Activated CD4-positive, alpha-beta T cell treated with anti-CD3 and anti-CD28 coated beads, Interleukin-2, amount 10 ng/mL, durations not matched to agents 24 days and 14 days (primary cell): ENCODE measurements around the gene SEC14L5. TPM values are rescaled to one million over a fixed set of nuclear protein-coding genes. Genes with fewer than 3 reads are reported as not detected.
A peak's percentile ranks its signal among the peaks of the same experiment; 100 is the strongest.
"Not testable (repeated sequence)": the region's sequence is repeated elsewhere in the genome, so short reads cannot be mapped to it uniquely, and the experiment has no call there.

Experiments used
- DNase-seq: peaks from one replicate; pipeline ENCODE4 v3.0.0; 2022
- H3K27ac Mint-ChIP-seq: one replicate; pipeline ENCODE4 v1.8.0; 2022; ENCODE audit warnings: mild to moderate bottlenecking, mixed read lengths
- H3K27me3 Mint-ChIP-seq: one replicate; pipeline ENCODE4 v1.8.0; 2022; ENCODE audit warnings: mixed read lengths
- H3K36me3 Mint-ChIP-seq: one replicate; pipeline ENCODE4 v1.8.0; 2022; ENCODE audit warnings: low read depth, mild to moderate bottlenecking, mixed read lengths
- H3K4me1 Mint-ChIP-seq: one replicate; pipeline ENCODE4 v1.8.0; 2021; ENCODE audit warnings: mixed read lengths
- H3K4me3 Mint-ChIP-seq: one replicate; pipeline ENCODE4 v1.8.0; 2022; ENCODE audit warnings: mild to moderate bottlenecking, moderate library complexity, mixed read lengths
- H3K9me3 Mint-ChIP-seq: one replicate; pipeline ENCODE4 v1.8.0; 2021; ENCODE audit warnings: mixed read lengths
- intact Hi-C: fragments of 100-400 bp; cut with micrococcal nuclease; formaldehyde crosslinking; loops from one replicate; pipeline ENCODE4 v1.15.1; 2023
- total RNA-seq: library from RNA; stranded (reverse); gene quantifications from 2 replicates; pipeline ENCODE4 v1.2.3, GENCODE V29; 2022

Gene SEC14L5
- total RNA-seq, 1 donor from 2014 or later: not detected

DNA sequence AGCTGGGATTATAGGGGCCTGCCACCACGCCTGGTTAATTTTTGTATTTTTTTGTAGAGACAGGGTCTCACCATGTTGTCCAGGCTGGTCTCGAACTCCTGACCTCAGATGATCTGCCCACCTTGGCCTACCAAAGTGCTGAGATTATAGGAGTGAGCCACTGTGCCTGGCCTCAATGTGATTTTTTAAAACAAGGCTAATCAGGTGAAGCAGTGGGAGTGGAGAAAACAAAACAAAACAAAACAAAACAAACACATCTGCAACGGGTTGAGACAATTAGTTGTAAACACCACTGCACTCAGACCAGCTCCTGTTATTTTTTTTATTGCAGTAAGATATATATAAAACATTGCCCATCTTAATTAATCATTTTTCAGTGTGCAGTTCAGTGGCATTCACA is 6.5 kb upstream of the SEC14L5 start:
- H3K4me3 Mint-ChIP-seq: not testable (repeated sequence)
- intact Hi-C loops: loop anchor here (10.0 kb wide), 1 partner anchor 417 kb away; the partner anchor contains the start of gene CDIP1

DNA sequence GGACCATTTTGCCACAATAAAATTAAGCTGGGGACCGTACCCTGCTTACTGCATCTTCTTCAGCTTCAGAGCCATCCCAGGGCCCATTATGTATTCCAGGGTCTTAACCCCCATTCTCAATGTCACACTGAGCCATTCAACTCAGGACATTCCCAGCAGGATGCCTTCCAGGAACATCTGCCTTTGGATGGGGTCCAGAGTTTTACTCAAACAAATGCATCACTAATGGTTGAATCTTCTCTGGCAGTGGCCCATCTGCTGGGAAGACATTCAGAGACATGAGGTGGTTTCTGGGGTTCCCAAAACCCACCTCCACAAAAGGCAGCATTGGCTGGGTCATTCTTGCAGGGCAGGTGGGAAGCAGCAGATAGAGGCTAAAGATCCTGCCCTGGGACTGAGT is 3.4 kb upstream of the SEC14L5 start:
- intact Hi-C loops: loop anchor here (10.0 kb wide), 1 partner anchor 420 kb away; the partner anchor contains the start of gene CDIP1
- Mint-ChIP-seq H3K36me3 (no peaks in the 10 kb centered on the region), H3K9me3 (no peaks in the 10 kb centered on the region), H3K27me3 (peaks cover 31% of the 10 kb centered on the region), H3K27ac (no peak overlapping the region), H3K4me1 (peaks cover 20% of the 10 kb centered on the region), H3K4me3 (no peak overlapping the region)
- no peak for DNase-seq

More for the DNA sequence above, 6.5 kb upstream of the SEC14L5 start:
- not testable (repeated sequence) for H3K27ac Mint-ChIP-seq, H3K4me1 Mint-ChIP-seq, H3K36me3 Mint-ChIP-seq, H3K9me3 Mint-ChIP-seq, DNase-seq
- H3K27me3 Mint-ChIP-seq: peaks cover 16% of the 10 kb centered on the region

DNA sequence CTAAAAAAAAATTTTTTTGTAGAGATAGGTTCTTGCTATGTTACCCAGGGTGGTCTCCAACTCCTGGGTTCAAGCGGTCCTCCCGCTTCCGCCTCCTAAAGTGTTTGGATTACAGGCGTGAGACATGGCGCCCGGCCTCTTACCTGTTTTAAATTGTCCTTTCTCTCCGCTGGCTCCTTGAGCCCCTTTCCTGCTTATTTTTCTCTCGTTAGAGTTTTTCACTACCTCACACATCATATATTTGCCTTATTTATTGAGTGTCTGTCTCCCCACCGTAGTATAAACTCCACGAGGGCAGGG is 760 bp upstream of the SEC14L5 start:
- Mint-ChIP-seq H3K27me3 (peaks cover 31% of the 10 kb centered on the region), H3K36me3 (no peaks in the 10 kb centered on the region), H3K27ac (peak overlapping the region; percentile 62), H3K4me1 (peaks cover 20% of the 10 kb centered on the region), H3K4me3 (peak overlapping the region; percentile 88), H3K9me3 (no peaks in the 10 kb centered on the region)
- no peak for DNase-seq
- intact Hi-C loops: loop anchor here (2.0 to 10.0 kb wide), 3 partner anchors 109 to 423 kb away; partner anchors contain the start of genes ANKS3, CDIP1 and DNAAF8

DNA sequence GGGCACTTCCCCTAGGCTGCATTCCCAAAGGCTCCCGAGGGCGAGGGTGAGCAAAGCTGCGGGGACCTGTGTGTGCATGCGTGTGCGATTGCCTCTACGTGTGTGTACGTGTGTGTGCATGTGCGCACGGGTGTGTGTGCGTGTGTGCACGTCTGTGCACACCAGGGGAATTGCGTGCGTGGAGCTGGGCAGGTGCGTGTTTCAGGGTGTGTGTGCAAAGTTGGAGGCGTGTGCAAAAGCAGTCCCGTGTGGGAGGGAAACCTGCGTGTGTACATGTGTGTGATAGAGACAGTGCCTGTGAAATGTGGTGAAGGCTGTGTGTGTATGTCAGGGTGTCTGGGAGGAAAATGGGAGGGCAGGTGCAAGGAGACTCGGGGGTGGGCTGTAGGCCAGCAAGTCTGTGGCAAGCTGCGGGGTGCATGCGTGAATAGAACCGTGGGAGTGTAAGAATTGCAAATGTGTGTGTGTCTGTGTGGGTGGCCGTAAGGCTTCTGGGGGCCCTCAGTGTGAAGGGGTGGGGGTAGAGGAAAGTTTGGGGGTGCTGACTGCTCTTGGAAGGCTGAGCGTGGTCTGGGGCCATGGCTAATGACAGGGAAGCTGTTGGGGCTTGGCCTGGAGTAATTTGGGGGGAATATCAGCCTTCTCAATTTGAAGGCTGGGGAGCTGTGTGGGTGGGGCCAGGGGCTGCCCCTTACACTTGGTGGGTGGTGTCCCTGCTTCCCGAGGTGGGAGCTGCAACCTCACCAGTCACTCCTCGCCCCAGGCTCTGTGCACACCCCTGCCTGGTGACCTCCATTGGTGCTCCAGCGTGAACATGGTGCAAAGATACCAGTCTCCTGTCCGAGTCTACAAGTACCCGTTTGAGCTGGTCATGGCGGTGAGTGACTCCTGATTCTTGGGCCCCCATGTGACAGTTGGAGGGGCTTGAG is 644 bp downstream of the SEC14L5 start:
- no peaks in the 10 kb centered on the region for H3K9me3 Mint-ChIP-seq
- H3K27me3 Mint-ChIP-seq: peaks cover 28% of the 10 kb centered on the region
- H3K4me3 Mint-ChIP-seq: peak overlapping the region; percentile 88
- H3K4me1 Mint-ChIP-seq: peaks cover 20% of the 10 kb centered on the region
- no peaks in the 10 kb centered on the region for H3K36me3 Mint-ChIP-seq
- intact Hi-C loops: loop anchor here (1.0 to 10.0 kb wide), 5 partner anchors 75 to 424 kb away; partner anchors contain the start of genes CDIP1, EEF2KMT, NAGPA and ROGDI
- no peak for DNase-seq
- H3K27ac Mint-ChIP-seq: no peak overlapping the region

DNA sequence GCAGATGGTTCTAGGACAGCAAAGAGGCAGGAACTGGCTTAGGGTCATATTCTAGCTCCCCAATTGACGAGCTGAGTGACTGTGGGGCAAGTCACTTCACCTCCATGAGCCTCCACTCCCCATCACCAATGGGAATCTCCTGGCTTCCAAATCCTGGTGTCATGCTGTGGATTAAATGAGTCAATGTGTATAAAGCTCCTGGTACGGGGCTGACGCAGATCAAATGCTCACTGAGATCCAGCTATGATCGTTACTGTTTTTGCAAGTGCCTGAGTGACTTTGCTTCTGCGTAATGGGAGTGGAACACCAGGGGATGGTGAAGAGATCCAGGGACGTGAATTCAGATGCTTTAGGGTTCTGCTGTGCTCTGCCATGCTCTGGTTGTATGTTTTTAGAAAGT is 2.4 kb downstream of the SEC14L5 start:
- H3K4me1 Mint-ChIP-seq: peaks cover 20% of the 10 kb centered on the region
- H3K36me3 Mint-ChIP-seq: no peaks in the 10 kb centered on the region
- H3K9me3 Mint-ChIP-seq: no peaks in the 10 kb centered on the region
- no peak overlapping the region for H3K27ac Mint-ChIP-seq
- no peak overlapping the region for H3K4me3 Mint-ChIP-seq
- H3K27me3 Mint-ChIP-seq: peaks cover 24% of the 10 kb centered on the region
- intact Hi-C loops: no loop called here
- no peak for DNase-seq

DNA sequence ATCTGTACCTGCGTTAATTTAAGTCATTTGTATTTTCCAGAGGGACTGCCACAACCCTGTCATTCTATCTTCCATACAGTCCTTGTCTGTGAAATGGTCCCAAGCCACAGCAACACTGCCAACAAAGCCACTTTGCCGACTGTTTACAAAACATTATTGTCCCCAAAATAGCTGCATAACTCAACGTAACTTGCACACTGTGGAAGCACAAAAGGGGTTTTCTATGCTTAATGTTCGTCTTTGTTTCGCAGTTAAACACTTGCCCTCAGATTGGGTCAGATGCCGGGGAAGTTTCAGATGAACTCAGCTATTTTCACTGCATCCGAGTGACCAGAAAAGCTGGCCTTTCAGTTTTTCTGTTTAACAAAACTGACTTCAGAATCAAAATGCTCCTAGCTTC is 4.6 kb downstream of the SEC14L5 start:
- intact Hi-C loops: no loop called here
- Mint-ChIP-seq H3K9me3 (no peaks in the 10 kb centered on the region), H3K4me1 (peaks cover 8% of the 10 kb centered on the region), H3K36me3 (no peaks in the 10 kb centered on the region), H3K27ac (no peak overlapping the region), H3K27me3 (peaks cover 12% of the 10 kb centered on the region), H3K4me3 (no peak overlapping the region)
- no peak for DNase-seq

DNA sequence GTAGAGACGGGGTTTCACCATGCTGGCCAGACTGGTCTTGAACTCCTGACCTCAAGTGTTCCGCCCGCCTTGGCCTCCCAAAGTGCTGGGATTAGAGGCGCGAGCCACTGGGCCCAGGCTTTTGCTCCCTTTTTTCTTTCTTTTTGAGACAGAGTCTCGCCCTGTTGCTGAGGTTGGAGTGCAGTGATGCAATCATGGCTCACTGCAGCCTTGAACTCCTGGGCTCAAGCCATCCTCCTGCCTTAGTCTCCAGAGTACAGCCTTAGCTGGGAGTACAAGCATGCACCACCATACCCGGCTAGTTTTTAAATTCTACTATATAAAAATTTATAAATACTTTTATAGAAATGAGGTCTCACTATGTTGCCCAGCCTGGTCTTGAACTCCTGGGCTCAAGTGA is 5.4 kb downstream of the SEC14L5 start:
- intact Hi-C loops, H3K4me3 Mint-ChIP-seq, DNase-seq, H3K36me3 Mint-ChIP-seq, H3K9me3 Mint-ChIP-seq, H3K27ac Mint-ChIP-seq, H3K4me1 Mint-ChIP-seq, H3K27me3 Mint-ChIP-seq: not testable (repeated sequence)

DNA sequence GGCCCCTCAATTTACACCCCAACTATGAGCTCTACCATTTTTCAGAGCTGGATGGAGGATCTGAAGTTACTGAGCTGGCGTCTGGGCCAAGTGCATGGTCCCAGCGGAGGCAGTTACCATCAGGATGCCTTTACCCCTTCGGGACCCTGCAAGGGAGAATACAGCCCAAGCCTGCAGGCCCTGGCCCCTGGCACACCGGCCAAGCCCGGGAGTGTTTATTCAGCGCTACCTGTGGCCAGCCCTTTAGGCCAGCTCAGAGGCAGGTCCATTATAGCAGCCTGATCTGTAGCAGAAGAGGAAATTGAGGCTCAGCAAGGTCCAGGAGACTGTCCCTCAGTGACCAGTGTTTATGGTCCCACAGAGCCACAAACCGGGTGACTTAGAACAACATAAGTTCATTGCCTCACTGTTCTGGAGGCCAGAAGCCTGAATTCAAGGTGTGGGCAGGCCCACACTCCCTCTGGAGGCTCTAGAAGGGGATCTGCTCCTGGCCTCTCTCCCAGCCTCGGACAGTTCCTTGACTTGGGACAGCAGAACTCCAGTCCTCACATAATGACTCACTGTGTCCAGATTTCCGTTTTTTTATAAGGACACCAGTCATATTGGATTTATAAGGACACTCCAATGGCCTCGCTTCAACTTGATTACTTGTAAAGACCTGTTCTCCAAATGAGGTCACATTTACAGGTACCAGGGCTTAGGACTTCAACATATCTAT is 8.8 kb downstream of the SEC14L5 start:
- DNase-seq: no peak

DNA sequence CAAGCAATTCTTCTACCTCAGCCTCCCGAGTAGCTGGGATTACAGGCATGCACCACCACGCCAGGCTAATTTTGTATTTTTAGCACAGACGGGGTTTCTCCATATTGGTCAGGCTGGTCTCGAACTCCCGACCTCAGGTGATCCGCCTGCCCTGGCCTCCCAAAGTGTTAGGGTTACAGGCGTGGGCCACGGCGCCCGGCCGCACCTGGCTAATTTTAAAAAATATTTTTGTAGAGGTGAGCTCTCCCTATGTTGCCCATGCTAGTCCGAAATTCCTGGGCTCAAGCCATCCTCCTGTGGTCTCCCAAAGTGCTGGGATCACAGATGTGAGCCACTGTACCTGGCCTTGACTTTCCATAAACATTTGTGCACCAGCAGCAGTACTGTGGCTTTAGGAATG is 10.1 kb downstream of the SEC14L5 start:
- H3K27me3 Mint-ChIP-seq, DNase-seq, H3K27ac Mint-ChIP-seq, H3K36me3 Mint-ChIP-seq, intact Hi-C loops, H3K4me3 Mint-ChIP-seq, H3K9me3 Mint-ChIP-seq, H3K4me1 Mint-ChIP-seq: not testable (repeated sequence)

More for the DNA sequence above, 8.8 kb downstream of the SEC14L5 start:
- Mint-ChIP-seq H3K4me3 (no peak overlapping the region), H3K4me1 (no peaks in the 10 kb centered on the region), H3K27me3 (no peaks in the 10 kb centered on the region), H3K9me3 (no peaks in the 10 kb centered on the region), H3K36me3 (no peaks in the 10 kb centered on the region), H3K27ac (no peak overlapping the region)
- intact Hi-C loops: no loop called here

DNA sequence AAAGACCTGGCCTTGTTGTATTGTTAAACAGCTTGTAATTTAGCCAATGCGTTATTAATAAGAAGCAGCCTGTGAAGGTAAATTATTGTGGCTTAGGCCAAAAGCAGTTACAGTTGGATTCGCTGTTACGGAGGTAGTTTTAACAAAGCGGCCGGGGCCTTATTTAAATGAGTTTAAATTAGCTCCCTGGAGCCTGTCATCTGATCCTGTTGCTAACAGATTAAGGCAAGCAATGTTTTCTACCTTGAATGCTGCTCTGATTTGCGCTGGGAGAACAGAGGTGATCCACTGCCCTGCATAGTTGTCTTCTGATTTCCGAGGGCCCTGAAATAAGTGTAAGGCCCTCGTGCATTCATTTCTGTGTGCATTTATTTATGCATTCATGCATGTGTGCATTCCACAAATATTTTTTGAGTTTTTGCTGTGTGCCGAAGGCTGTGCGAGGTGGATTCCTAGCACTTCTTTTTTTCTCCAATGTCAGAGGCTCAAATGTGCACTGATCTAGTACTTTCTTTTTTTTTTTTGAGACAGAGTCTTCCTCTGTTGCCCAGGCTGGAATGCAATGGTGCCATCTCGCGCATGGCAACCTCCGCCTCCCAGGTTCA is 10.9 kb downstream of the SEC14L5 start:
- peaks cover 10% of the 10 kb centered on the region for H3K4me1 Mint-ChIP-seq
- intact Hi-C loops: no loop called here
- no peaks in the 10 kb centered on the region for H3K27me3 Mint-ChIP-seq
- peaks cover 8% of the 10 kb centered on the region for H3K9me3 Mint-ChIP-seq
- H3K36me3 Mint-ChIP-seq: no peaks in the 10 kb centered on the region
- H3K4me3 Mint-ChIP-seq: no peak overlapping the region
- H3K27ac Mint-ChIP-seq: no peak overlapping the region
- DNase-seq: no peak

DNA sequence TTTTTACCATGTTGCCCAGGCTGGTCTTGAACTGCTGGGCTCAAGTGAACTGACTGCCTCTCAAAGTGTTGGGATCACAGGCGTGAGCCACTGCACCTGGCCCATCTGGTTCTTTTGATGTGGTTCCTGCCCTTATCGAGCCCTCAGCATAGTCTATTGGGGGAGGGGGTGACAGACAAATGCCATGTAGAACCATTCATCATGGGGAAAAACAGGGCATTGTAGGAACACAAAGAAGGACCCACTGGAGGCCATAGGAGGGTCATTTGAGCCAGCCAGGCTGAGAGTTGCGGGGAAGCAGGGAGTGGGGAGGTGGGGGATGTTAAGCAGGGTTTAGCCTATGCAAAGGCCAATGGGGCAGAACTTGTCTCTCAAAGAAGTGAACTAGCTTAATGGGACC is 11.9 kb downstream of the SEC14L5 start:
- Mint-ChIP-seq H3K36me3 (no peaks in the 10 kb centered on the region), H3K27me3 (no peaks in the 10 kb centered on the region), H3K9me3 (peaks cover 8% of the 10 kb centered on the region), H3K27ac (no peak overlapping the region), H3K4me3 (no peak overlapping the region), H3K4me1 (peaks cover 10% of the 10 kb centered on the region)
- intact Hi-C loops: no loop called here
- DNase-seq: no peak

DNA sequence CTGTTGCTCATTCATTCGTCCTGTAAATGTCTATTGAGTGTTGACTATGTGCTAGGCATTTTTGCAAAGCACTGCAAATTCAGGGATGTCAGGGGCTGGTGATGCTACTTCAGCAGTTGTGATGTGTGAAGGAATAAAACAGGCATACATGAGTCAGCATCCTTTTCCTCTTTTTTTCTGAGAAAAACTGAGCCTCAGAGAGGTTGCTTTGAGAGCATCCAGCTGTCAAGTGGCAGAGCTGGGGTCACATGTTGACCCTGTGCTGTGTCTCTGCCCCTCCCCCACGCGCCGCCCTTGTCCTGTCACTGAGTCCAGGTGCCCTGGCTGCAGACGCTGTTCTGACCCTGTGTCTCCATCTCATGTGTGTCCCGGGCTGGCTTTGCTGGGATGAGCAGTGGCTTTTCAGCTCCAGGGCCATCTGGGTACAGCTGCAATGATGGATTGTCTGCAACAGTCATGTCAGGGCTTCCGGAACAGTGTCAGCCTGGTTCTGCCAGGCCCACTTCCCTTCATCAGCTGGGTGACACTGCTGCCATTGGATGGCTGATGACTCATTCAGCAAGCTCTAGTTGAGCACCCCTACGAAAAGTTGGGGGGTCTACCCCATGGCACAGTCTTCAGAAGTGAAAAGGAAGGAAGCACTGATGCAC is 14.9 kb downstream of the SEC14L5 start:
- intact Hi-C loops: no loop called here

DNA sequence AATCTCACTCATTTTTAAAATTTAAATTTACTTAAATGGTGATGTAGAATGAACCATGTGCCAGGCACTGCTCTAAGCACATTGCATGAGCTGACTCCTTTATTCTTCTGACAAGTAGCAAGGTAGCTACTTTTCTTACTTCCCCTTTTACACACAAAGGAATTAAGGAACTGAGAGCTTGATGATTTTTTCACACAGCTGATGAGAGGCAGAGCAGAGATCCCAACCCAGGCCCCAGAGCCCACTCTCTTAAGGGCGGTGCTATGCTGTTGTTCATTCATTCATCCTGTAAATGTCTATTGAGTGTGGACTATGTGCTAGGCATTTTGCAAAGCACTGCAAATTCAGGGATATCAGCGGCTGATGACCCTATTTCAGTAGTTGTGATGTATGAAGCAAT is 17.9 kb downstream of the SEC14L5 start:
- peaks cover 5% of the 10 kb centered on the region for H3K27me3 Mint-ChIP-seq
- intact Hi-C loops: no loop called here
- no peak overlapping the region for H3K4me3 Mint-ChIP-seq
- peaks cover 13% of the 10 kb centered on the region for H3K9me3 Mint-ChIP-seq
- peaks cover 10% of the 10 kb centered on the region for H3K4me1 Mint-ChIP-seq
- DNase-seq: no peak
- no peaks in the 10 kb centered on the region for H3K36me3 Mint-ChIP-seq
- no peak overlapping the region for H3K27ac Mint-ChIP-seq

More for the DNA sequence above, 14.9 kb downstream of the SEC14L5 start:
- Mint-ChIP-seq H3K27ac (no peak overlapping the region), H3K27me3 (peaks cover 3% of the 10 kb centered on the region), H3K36me3 (no peaks in the 10 kb centered on the region), H3K9me3 (peaks cover 13% of the 10 kb centered on the region), H3K4me3 (no peak overlapping the region), H3K4me1 (peaks cover 10% of the 10 kb centered on the region)
- DNase-seq: no peak
